AG04449 (cell line): ENCODE measurements around the gene SLC5A11.
"Not testable (repeated sequence)": the region's sequence is repeated elsewhere in the genome, so short reads cannot be mapped to it uniquely, and the experiment has no call there.

Source experiments
- CTCF ChIA-PET: fragments of 350-600 bp; formaldehyde crosslinking; extraction: SDS; loops from one replicate; lab custom pipeline; 2021; ENCODE audit warnings: antibody characterized with exemption; lab: Yijun Ruan, JAX
- POLR2A ChIA-PET: fragments of 400-600, 350-600 bp; formaldehyde crosslinking; extraction: SDS; loops from one replicate; lab custom pipeline; 2020; ENCODE audit warnings: antibody characterized with exemption, inconsistent platforms; lab: Yijun Ruan, JAX
- DNase-seq: peaks from one replicate; pipeline ENCODE4 v3.0.0-alpha.2; 2010; ENCODE audit warnings: low read depth, low spot score
- H3K4me3 ChIP-seq: 2 replicates; pipeline ENCODE4 v1.5.1; 2011; ENCODE audit warnings: low read depth, mild to moderate bottlenecking, control low read depth, low read length
- TF ChIP-seq, protein P1 (sequence below): IDR thresholded peaks from one replicate; pipeline ENCODE4 v1.5.1; 2011; ENCODE audit warnings: mild to moderate bottlenecking, moderate library complexity, low read length, control low read depth, inconsistent platforms; ENCODE audit not compliant: insufficient read depth; ENCODE audit errors: missing control alignments

The SLC5A11 gene

GRCh38 chr16:24879684-24880083 is 33.9 kb downstream of the SLC5A11 start:
- DNase-seq: no peak
- TF ChIP-seq, protein P1, sequence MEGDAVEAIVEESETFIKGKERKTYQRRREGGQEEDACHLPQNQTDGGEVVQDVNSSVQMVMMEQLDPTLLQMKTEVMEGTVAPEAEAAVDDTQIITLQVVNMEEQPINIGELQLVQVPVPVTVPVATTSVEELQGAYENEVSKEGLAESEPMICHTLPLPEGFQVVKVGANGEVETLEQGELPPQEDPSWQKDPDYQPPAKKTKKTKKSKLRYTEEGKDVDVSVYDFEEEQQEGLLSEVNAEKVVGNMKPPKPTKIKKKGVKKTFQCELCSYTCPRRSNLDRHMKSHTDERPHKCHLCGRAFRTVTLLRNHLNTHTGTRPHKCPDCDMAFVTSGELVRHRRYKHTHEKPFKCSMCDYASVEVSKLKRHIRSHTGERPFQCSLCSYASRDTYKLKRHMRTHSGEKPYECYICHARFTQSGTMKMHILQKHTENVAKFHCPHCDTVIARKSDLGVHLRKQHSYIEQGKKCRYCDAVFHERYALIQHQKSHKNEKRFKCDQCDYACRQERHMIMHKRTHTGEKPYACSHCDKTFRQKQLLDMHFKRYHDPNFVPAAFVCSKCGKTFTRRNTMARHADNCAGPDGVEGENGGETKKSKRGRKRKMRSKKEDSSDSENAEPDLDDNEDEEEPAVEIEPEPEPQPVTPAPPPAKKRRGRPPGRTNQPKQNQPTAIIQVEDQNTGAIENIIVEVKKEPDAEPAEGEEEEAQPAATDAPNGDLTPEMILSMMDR: no peak
- POLR2A ChIA-PET: no interaction called here
- H3K4me3 ChIP-seq: no peak overlapping the region
- CTCF ChIA-PET: no interaction called here

DNA sequence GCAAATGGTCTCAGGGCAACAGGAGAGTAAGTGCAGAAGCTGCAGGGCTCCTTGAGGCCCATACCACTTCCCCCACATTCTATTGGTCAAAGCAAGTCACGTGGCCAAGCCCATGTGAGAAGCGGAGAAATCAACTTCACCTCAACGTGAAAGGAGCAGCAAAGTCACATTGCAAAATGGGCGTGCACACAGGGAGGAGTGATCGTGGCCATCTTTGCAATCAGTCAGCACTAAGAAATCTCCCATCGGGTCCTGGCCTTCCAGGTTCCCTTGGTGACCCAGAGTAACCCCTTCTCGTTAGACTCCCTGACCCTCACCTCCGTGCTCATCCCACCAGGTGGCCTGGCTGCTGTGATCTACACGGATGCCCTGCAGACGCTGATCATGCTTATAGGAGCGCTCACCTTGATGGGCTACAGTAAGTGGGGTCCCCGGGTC is 38.0 kb downstream of the SLC5A11 start:
- no peak for DNase-seq
- CTCF ChIA-PET: interaction anchor here (1.1 kb wide), 1 partner anchor 23 kb away, joined by 3 read pairs; no protein-coding TSS in a partner anchor
- H3K4me3 ChIP-seq: no peak overlapping the region
- POLR2A ChIA-PET: no interaction called here
- TF ChIP-seq, protein P1: no peak

GRCh38 chr16:24887472-24887871 is 41.7 kb downstream of the SLC5A11 start:
- TF ChIP-seq, protein P1: no peak
- POLR2A ChIA-PET: no interaction called here
- CTCF ChIA-PET: interaction anchor here (2.6 kb wide), 1 partner anchor 18 kb away, joined by 6 read pairs; no protein-coding TSS in a partner anchor
- DNase-seq: no peak
- no peak overlapping the region for H3K4me3 ChIP-seq

DNA sequence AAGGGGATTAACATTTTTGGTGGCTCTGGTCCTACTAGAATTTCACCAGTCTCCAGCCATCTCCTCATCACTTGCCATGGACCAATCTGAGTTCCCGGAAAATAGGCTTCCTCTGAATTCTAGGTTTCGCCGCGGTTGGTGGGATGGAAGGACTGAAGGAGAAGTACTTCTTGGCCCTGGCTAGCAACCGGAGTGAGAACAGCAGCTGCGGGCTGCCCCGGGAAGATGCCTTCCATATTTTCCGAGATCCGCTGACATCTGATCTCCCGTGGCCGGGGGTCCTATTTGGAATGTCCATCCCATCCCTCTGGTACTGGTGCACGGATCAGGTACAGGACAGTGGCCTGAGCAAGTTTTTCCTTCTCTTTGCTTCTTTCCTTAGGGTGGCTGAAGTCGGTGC is 45.0 kb downstream of the SLC5A11 start:
- TF ChIP-seq, protein P1: no peak
- CTCF ChIA-PET: interaction anchor here (2.4 kb wide), 1 partner anchor 15 kb away, joined by 9 read pairs; no protein-coding TSS in a partner anchor
- POLR2A ChIA-PET: no interaction called here

GRCh38 chr16:24896439-24896838 is 50.7 kb downstream of the SLC5A11 start:
- DNase-seq: no peak
- CTCF ChIA-PET: no interaction called here
- TF ChIP-seq, protein P1: no peak
- POLR2A ChIA-PET: no interaction called here
- no peak overlapping the region for H3K4me3 ChIP-seq

More for the DNA sequence above, 45.0 kb downstream of the SLC5A11 start:
- H3K4me3 ChIP-seq: no peak overlapping the region
- no peak for DNase-seq

GRCh38 chr16:24897522-24897921 is 51.8 kb downstream of the SLC5A11 start:
- H3K4me3 ChIP-seq, POLR2A ChIA-PET, DNase-seq: not testable (repeated sequence)
- CTCF ChIA-PET: interaction anchor here (1.9 kb wide), 1 partner anchor 8 kb away, joined by 11 read pairs; no protein-coding TSS in a partner anchor

- TF ChIP-seq, protein P1: no peak
- no peak for DNase-seq
- no peak overlapping the region for H3K4me3 ChIP-seq
- CTCF ChIA-PET: interaction anchor here (1.5 to 2.1 kb wide), 2 partner anchors 12 to 42 kb away, joined by 3 to 8 read pairs; no protein-coding TSS in a partner anchor
- POLR2A ChIA-PET: no interaction called here
These were observed 54.5 kb downstream of the SLC5A11 start for GRCh38 chr16:24900230-24900629.
